ENCODE results near the gene DEAF1. TPM values are rescaled to one million over a fixed set of nuclear protein-coding genes. Genes with fewer than 3 reads are reported as not detected.

Gene DEAF1
- total RNA-seq, 1 experiment from 2014 or later = 62.2 TPM

GRCh38 chr11:687751-688150 lies 7.3 kb downstream of the DEAF1 start:
- H3K36me3 Mint-ChIP-seq = peaks cover 60% of the 10 kb centered on the region
- ChIA-PET CTCF (interaction anchor here (1.4 kb wide), 1 partner anchor 76 kb away, joined by 4 read pairs; no protein-coding TSS in a partner anchor), POLR2A (interaction anchor here (1.0 kb wide), 1 partner anchor 8 kb away, joined by 3 read pairs; the partner anchor contains the start of gene TMEM80)

DNA sequence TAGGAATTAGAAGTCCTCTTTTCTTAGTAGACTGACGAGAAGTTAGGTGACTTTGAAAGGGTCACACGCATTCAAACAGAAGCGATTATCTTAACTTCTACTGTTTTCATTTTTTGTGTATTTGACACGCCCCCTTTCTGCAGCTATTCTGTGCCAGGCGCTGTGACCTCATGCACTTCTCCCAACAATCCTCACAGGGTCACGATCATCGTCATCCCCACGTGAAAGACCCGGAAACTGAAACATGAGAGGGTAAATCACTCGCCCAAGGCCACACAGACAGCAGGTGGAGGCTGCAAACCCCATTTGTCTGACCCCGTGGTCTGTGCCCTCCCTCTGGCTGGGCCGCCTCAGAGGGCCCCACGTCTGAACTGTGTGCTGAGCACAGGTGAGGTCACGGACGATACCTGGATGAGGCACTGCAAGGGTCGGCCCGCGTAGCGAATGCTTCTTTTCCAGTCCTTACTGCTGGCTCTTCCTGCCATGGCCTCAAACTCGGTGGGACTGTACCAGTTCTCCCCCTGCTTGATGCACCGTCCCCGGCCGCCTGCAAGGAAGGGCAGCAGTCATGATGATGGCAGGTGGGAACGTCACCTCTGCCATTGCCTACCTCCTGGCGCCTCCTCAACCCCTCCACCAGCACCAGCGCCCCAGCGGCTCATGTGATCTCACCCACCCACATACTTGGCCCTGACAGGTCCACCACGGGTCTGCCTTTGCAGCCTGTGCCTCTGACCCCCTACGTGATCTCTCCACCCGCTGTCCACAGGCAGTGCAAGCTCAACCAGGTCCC lies 8.4 kb downstream of the DEAF1 start:
- no peaks in the 10 kb centered on the region for H3K9me3 Mint-ChIP-seq

More at GRCh38 chr11:687751-688150, 7.3 kb downstream of the DEAF1 start:
- DNase-seq (ENCODE audit: low spot score) (no peak), ATAC-seq (no peak)
- H3K4me3 Mint-ChIP-seq = no peak overlapping the region
- no peaks in the 10 kb centered on the region for H3K27me3 Mint-ChIP-seq (ENCODE audit: low read depth)
- H3K9me3 Mint-ChIP-seq = no peaks in the 10 kb centered on the region
- H3K4me1 Mint-ChIP-seq = peaks cover 27% of the 10 kb centered on the region
- H3K27ac Mint-ChIP-seq = no peak overlapping the region
- TF ChIP-seq, protein P1, sequence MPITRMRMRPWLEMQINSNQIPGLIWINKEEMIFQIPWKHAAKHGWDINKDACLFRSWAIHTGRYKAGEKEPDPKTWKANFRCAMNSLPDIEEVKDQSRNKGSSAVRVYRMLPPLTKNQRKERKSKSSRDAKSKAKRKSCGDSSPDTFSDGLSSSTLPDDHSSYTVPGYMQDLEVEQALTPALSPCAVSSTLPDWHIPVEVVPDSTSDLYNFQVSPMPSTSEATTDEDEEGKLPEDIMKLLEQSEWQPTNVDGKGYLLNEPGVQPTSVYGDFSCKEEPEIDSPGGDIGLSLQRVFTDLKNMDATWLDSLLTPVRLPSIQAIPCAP (CRISPR knock-in tag; IDR thresholded peaks at IDR 0.05) = no peak
- TF ChIP-seq JUN (CRISPR knock-in tag; IDR thresholded peaks at IDR 0.05) = no peak
- no peak for TF ChIP-seq NR1H2 (CRISPR knock-in tag; IDR thresholded peaks at IDR 0.05)
- no peak for TF ChIP-seq OVOL2 (CRISPR knock-in tag; IDR thresholded peaks at IDR 0.05; ENCODE audit: borderline replicate concordance)
- TF ChIP-seq IRF2 (CRISPR knock-in tag; IDR thresholded peaks at IDR 0.05; ENCODE audit: borderline replicate concordance, low read depth) = no peak
- TF ChIP-seq ZBTB21 (CRISPR knock-in tag; IDR thresholded peaks at IDR 0.05; ENCODE audit: borderline replicate concordance) = no peak
- TF ChIP-seq, protein P2, sequence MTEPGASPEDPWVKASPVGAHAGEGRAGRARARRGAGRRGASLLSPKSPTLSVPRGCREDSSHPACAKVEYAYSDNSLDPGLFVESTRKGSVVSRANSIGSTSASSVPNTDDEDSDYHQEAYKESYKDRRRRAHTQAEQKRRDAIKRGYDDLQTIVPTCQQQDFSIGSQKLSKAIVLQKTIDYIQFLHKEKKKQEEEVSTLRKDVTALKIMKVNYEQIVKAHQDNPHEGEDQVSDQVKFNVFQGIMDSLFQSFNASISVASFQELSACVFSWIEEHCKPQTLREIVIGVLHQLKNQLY (CRISPR knock-in tag; IDR thresholded peaks at IDR 0.05) = no peak
- TF ChIP-seq KAT7 (CRISPR knock-in tag; IDR thresholded peaks at IDR 0.05; ENCODE audit: borderline replicate concordance) = no peak
- TF ChIP-seq ETV6 (CRISPR knock-in tag; IDR thresholded peaks at IDR 0.05) = no peak

GRCh38 chr11:680970-681369 lies 14.1 kb downstream of the DEAF1 start:
- ChIA-PET POLR2A (interaction anchor here (0.9 kb wide), 1 partner anchor 14 kb away, joined by 4 read pairs; the partner anchor contains the start of gene DEAF1), CTCF (interaction anchor here (0.7 to 2.3 kb wide), 3 partner anchors 12 to 47 kb away, joined by 3 to 7 read pairs (median 6); no protein-coding TSS in a partner anchor)
- no peak for DNase-seq (ENCODE audit: low spot score)
- no peak for ATAC-seq
- no peaks in the 10 kb centered on the region for H3K27me3 Mint-ChIP-seq (ENCODE audit: low read depth)
- H3K27ac Mint-ChIP-seq = peak overlapping the region; percentile 74; the same call in 1 of the 2 replicates
- H3K4me1 Mint-ChIP-seq = peaks cover 17% of the 10 kb centered on the region
- H3K4me3 Mint-ChIP-seq = no peak overlapping the region
- H3K9me3 Mint-ChIP-seq = no peaks in the 10 kb centered on the region
- H3K36me3 Mint-ChIP-seq = peaks cover 70% of the 10 kb centered on the region
- no peak for TF ChIP-seq TEAD1 (CRISPR knock-in tag; IDR thresholded peaks at IDR 0.05)
- TF ChIP-seq, protein P3, sequence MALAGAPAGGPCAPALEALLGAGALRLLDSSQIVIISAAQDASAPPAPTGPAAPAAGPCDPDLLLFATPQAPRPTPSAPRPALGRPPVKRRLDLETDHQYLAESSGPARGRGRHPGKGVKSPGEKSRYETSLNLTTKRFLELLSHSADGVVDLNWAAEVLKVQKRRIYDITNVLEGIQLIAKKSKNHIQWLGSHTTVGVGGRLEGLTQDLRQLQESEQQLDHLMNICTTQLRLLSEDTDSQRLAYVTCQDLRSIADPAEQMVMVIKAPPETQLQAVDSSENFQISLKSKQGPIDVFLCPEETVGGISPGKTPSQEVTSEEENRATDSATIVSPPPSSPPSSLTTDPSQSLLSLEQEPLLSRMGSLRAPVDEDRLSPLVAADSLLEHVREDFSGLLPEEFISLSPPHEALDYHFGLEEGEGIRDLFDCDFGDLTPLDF (CRISPR knock-in tag; IDR thresholded peaks at IDR 0.05) = no peak
- no peak for TF ChIP-seq GRHL2 (CRISPR knock-in tag; IDR thresholded peaks at IDR 0.05; ENCODE audit: insufficient replicate concordance, severe bottlenecking)
- TF ChIP-seq ZNF219 (CRISPR knock-in tag; IDR thresholded peaks at IDR 0.05; ENCODE audit: borderline replicate concordance) = no peak
- no peak for TF ChIP-seq EMX1 (CRISPR knock-in tag; IDR thresholded peaks at IDR 0.05)
- no peak for TF ChIP-seq HMGA2 (CRISPR knock-in tag; IDR thresholded peaks at IDR 0.05)
- TF ChIP-seq ZBTB43 (CRISPR knock-in tag; IDR thresholded peaks at IDR 0.05) = no peak
- TF ChIP-seq TEAD4 (CRISPR knock-in tag; IDR thresholded peaks at IDR 0.05) = no peak
- TF ChIP-seq GABPB1 (CRISPR knock-in tag; IDR thresholded peaks at IDR 0.05) = no peak
- TF ChIP-seq, protein P4, sequence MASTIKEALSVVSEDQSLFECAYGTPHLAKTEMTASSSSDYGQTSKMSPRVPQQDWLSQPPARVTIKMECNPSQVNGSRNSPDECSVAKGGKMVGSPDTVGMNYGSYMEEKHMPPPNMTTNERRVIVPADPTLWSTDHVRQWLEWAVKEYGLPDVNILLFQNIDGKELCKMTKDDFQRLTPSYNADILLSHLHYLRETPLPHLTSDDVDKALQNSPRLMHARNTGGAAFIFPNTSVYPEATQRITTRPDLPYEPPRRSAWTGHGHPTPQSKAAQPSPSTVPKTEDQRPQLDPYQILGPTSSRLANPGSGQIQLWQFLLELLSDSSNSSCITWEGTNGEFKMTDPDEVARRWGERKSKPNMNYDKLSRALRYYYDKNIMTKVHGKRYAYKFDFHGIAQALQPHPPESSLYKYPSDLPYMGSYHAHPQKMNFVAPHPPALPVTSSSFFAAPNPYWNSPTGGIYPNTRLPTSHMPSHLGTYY (CRISPR knock-in tag; IDR thresholded peaks at IDR 0.05) = no peak
- TF ChIP-seq, protein P5, sequence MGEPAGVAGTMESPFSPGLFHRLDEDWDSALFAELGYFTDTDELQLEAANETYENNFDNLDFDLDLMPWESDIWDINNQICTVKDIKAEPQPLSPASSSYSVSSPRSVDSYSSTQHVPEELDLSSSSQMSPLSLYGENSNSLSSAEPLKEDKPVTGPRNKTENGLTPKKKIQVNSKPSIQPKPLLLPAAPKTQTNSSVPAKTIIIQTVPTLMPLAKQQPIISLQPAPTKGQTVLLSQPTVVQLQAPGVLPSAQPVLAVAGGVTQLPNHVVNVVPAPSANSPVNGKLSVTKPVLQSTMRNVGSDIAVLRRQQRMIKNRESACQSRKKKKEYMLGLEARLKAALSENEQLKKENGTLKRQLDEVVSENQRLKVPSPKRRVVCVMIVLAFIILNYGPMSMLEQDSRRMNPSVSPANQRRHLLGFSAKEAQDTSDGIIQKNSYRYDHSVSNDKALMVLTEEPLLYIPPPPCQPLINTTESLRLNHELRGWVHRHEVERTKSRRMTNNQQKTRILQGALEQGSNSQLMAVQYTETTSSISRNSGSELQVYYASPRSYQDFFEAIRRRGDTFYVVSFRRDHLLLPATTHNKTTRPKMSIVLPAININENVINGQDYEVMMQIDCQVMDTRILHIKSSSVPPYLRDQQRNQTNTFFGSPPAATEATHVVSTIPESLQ (CRISPR knock-in tag; IDR thresholded peaks at IDR 0.05) = no peak
- no peak for TF ChIP-seq MAX (CRISPR knock-in tag; IDR thresholded peaks at IDR 0.05)
- no peak for TF ChIP-seq ZNF671 (CRISPR knock-in tag; IDR thresholded peaks at IDR 0.05)
- TF ChIP-seq NFYB (CRISPR knock-in tag; conservative IDR thresholded peaks at IDR 0.05; ENCODE audit: low read depth) = no peak
- TF ChIP-seq JAZF1 (CRISPR knock-in tag; IDR thresholded peaks at IDR 0.05) = no peak

More for the DNA sequence above, 8.4 kb downstream of the DEAF1 start:
- Mint-ChIP-seq H3K27ac (no peak overlapping the region), H3K36me3 (peaks cover 71% of the 10 kb centered on the region), H3K4me1 (peaks cover 19% of the 10 kb centered on the region), H3K4me3 (no peak overlapping the region), H3K27me3 (ENCODE audit: low read depth) (no peaks in the 10 kb centered on the region)
- no peak for TF ChIP-seq FOXP1 (CRISPR knock-in tag; IDR thresholded peaks at IDR 0.05; ENCODE audit: borderline replicate concordance)
- ChIA-PET POLR2A (interaction anchor here (1.0 kb wide), 1 partner anchor 9 kb away, joined by 3 read pairs; the partner anchor contains the start of gene TMEM80), CTCF (interaction anchor here (0.6 to 1.4 kb wide), 2 partner anchors 61 to 77 kb away, joined by 3 to 4 read pairs; partner anchors contain the start of gene TALDO1)
- ATAC-seq = no peak
- DNase-seq (ENCODE audit: low spot score) = no peak

All from WTC11 (cell line).